Measurements from ENCODE around the gene RHOC. TPM values are rescaled to one million over a fixed set of nuclear protein-coding genes. Genes with fewer than 3 reads are reported as not detected.

The RHOC gene
- total RNA-seq, 1 donor from 2014 or later, result 285 TPM

- Mint-ChIP-seq H3K27me3 (ENCODE audit: unreplicated experiment) (no peaks in the 10 kb centered on the region), H3K4me3 (ENCODE audit: unreplicated experiment) (no peak overlapping the region), H3K4me1 (ENCODE audit: unreplicated experiment) (peaks cover 24% of the 10 kb centered on the region), H3K9me3 (ENCODE audit: unreplicated experiment) (no peaks in the 10 kb centered on the region), H3K27ac (ENCODE audit: unreplicated experiment) (no peak overlapping the region), H3K36me3 (ENCODE audit: unreplicated experiment) (no peaks in the 10 kb centered on the region)
- DNase-seq (ENCODE audit: extremely low spot score, unreplicated experiment), result no peak
- no peak for TF ChIP-seq CTCF (IDR thresholded peaks at IDR 0.05)
These were observed 5.3 kb upstream of the RHOC start for GRCh38 chr1:112712191-112712590.

GRCh38 chr1:112711670-112712069, 4.7 kb upstream of the RHOC start:
- H3K9me3 Mint-ChIP-seq (ENCODE audit: unreplicated experiment), result no peaks in the 10 kb centered on the region
- no peak for TF ChIP-seq CTCF (IDR thresholded peaks at IDR 0.05)
- peaks cover 24% of the 10 kb centered on the region for H3K4me1 Mint-ChIP-seq (ENCODE audit: unreplicated experiment)
- no peak overlapping the region for H3K4me3 Mint-ChIP-seq (ENCODE audit: unreplicated experiment)
- no peaks in the 10 kb centered on the region for H3K36me3 Mint-ChIP-seq (ENCODE audit: unreplicated experiment)
- H3K27ac Mint-ChIP-seq (ENCODE audit: unreplicated experiment), result no peak overlapping the region
- DNase-seq (ENCODE audit: extremely low spot score, unreplicated experiment), result no peak
- no peaks in the 10 kb centered on the region for H3K27me3 Mint-ChIP-seq (ENCODE audit: unreplicated experiment)

DNA sequence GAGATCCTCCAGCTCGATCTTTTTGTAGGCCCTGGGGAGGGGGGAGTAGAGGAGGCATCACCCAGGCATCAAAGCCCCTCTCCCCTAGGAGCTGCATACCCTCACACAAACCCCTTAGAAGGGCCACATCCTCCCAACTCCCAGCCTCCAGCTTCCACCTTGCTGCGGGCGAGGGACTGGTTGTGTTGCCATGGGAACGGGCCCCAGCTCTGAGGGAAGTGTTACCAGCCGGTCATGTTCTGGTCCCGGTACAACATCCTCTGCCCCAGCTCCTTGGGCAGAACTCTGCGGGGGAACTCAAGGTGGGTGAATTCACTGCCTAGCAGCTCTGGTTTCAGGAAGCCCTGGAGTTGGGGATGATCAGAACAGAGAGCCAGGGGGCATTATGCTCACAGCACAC, 4.1 kb upstream of the RHOC start:
- Mint-ChIP-seq H3K4me1 (ENCODE audit: unreplicated experiment) (peaks cover 23% of the 10 kb centered on the region), H3K9me3 (ENCODE audit: unreplicated experiment) (no peaks in the 10 kb centered on the region), H3K27ac (ENCODE audit: unreplicated experiment) (no peak overlapping the region), H3K4me3 (ENCODE audit: unreplicated experiment) (no peak overlapping the region), H3K36me3 (ENCODE audit: unreplicated experiment) (no peaks in the 10 kb centered on the region), H3K27me3 (ENCODE audit: unreplicated experiment) (no peaks in the 10 kb centered on the region)
- no peak for TF ChIP-seq CTCF (IDR thresholded peaks at IDR 0.05)
- DNase-seq (ENCODE audit: extremely low spot score, unreplicated experiment), result no peak

DNA sequence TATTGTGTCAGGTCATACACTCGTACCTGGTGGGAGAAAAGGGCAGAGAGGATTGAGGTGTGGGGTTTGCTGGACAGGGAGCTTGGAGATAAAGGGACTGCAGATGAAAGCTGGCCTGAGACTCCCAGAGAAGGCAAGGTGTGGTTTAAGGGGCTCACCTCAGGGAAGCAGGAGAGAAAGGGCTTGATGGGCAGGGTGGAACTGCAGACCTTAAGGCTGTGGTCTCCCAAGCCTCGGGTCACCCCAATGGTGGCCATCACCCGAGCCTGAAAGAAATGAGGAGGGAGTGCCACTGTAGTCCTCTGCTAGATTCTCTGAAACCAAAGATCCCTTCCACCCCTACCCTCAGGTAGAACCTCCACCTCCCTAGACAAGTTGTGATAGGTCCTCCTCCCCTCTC, 3.7 kb upstream of the RHOC start:
- no peaks in the 10 kb centered on the region for H3K9me3 Mint-ChIP-seq (ENCODE audit: unreplicated experiment)
- no peak for DNase-seq (ENCODE audit: extremely low spot score, unreplicated experiment)
- no peak overlapping the region for H3K4me3 Mint-ChIP-seq (ENCODE audit: unreplicated experiment)
- H3K27ac Mint-ChIP-seq (ENCODE audit: unreplicated experiment), result no peak overlapping the region
- H3K27me3 Mint-ChIP-seq (ENCODE audit: unreplicated experiment), result no peaks in the 10 kb centered on the region
- H3K4me1 Mint-ChIP-seq (ENCODE audit: unreplicated experiment), result peaks cover 24% of the 10 kb centered on the region
- H3K36me3 Mint-ChIP-seq (ENCODE audit: unreplicated experiment), result no peaks in the 10 kb centered on the region
- no peak for TF ChIP-seq CTCF (IDR thresholded peaks at IDR 0.05)

DNA sequence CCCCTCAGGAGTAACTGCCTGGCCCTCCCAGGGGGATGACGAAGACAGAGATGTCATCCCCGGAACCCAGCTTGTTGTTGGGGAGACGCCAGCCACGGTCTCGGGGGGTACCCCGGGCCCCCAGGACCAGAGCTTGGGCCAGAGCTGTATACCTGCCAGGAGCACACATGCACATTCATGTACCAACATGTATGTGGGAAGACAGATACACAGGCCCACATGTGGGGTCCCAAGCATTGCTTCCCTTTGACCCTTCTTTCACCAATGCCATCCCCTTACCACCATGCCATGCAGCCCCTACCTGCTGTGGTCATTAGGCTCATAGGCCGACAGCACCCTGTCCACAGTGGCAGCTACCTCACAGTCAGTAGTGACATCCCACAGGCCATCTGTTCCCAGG, 3.2 kb upstream of the RHOC start:
- H3K27me3 Mint-ChIP-seq (ENCODE audit: unreplicated experiment), result no peaks in the 10 kb centered on the region

More for the DNA sequence above, 3.2 kb upstream of the RHOC start:
- H3K36me3 Mint-ChIP-seq (ENCODE audit: unreplicated experiment), result no peaks in the 10 kb centered on the region
- TF ChIP-seq CTCF (IDR thresholded peaks at IDR 0.05), result no peak
- no peak overlapping the region for H3K27ac Mint-ChIP-seq (ENCODE audit: unreplicated experiment)
- DNase-seq (ENCODE audit: extremely low spot score, unreplicated experiment), result no peak
- H3K9me3 Mint-ChIP-seq (ENCODE audit: unreplicated experiment), result no peaks in the 10 kb centered on the region
- no peak overlapping the region for H3K4me3 Mint-ChIP-seq (ENCODE audit: unreplicated experiment)
- H3K4me1 Mint-ChIP-seq (ENCODE audit: unreplicated experiment), result peaks cover 27% of the 10 kb centered on the region
